Endothelial cell of hepatic sinusoid (primary cell): ENCODE measurements around the gene UFM1.
"Not testable (repeated sequence)": the region's sequence is repeated elsewhere in the genome, so short reads cannot be mapped to it uniquely, and the experiment has no call there.

Source experiments
- in situ Hi-C: cut with HindIII; loops from 2 replicates; pipeline ENCODE4 v1.10.0; 2017; ENCODE audit warnings: low sequenced_read_pairs

Gene UFM1

GRCh38 chr13:38349390-38350113 is at the start of gene UFM1:
Gene UFM1 (plus strand): TSS chr13:38349851. CDS start chr13:38349920, 69 bp downstream.
- in situ Hi-C loops, result no loop called here

- in situ Hi-C loops, result no loop called here
These were observed 48.4 kb upstream of the UFM1 start for GRCh38 chr13:38301236-38301635.

- in situ Hi-C loops, result no loop called here
These were observed 45.8 kb upstream of the UFM1 start for GRCh38 chr13:38303816-38304320.

GRCh38 chr13:38308736-38309135 is 40.9 kb upstream of the UFM1 start:
- in situ Hi-C loops, result no loop called here

GRCh38 chr13:38309397-38309796 is 40.3 kb upstream of the UFM1 start:
- in situ Hi-C loops, result no loop called here

GRCh38 chr13:38311175-38311574 is 38.5 kb upstream of the UFM1 start:
- in situ Hi-C loops, result not testable (repeated sequence)

GRCh38 chr13:38316129-38316528 is 33.5 kb upstream of the UFM1 start:
- in situ Hi-C loops, result no loop called here

GRCh38 chr13:38321654-38322053 is 28.0 kb upstream of the UFM1 start:
- in situ Hi-C loops, result no loop called here

GRCh38 chr13:38325426-38325825 is 24.2 kb upstream of the UFM1 start:
- in situ Hi-C loops, result no loop called here

GRCh38 chr13:38328699-38329098 is 21.0 kb upstream of the UFM1 start:
- in situ Hi-C loops, result no loop called here

GRCh38 chr13:38334845-38335244 is 14.8 kb upstream of the UFM1 start:
- in situ Hi-C loops, result no loop called here

- in situ Hi-C loops, result no loop called here
These were observed 11.6 kb upstream of the UFM1 start for GRCh38 chr13:38338089-38338488.

- in situ Hi-C loops, result no loop called here
These were observed 9.0 kb upstream of the UFM1 start for GRCh38 chr13:38340624-38341023.

GRCh38 chr13:38341149-38341692 is 8.4 kb upstream of the UFM1 start:
- in situ Hi-C loops, result no loop called here

- in situ Hi-C loops, result no loop called here
These were observed 2.9 kb upstream of the UFM1 start for GRCh38 chr13:38346764-38347163.

- in situ Hi-C loops, result no loop called here
These were observed 726 bp upstream of the UFM1 start for GRCh38 chr13:38348861-38349389.

- in situ Hi-C loops, result no loop called here
These were observed 515 bp downstream of the UFM1 start for GRCh38 chr13:38350114-38350617.

GRCh38 chr13:38355595-38356119 is 6.0 kb downstream of the UFM1 start:
- in situ Hi-C loops, result no loop called here

GRCh38 chr13:38358684-38359083 is 9.0 kb downstream of the UFM1 start:
- in situ Hi-C loops, result no loop called here

GRCh38 chr13:38361542-38362262 is 12.1 kb downstream of the UFM1 start:
- in situ Hi-C loops, result no loop called here

- in situ Hi-C loops, result no loop called here
These were observed 13.6 kb downstream of the UFM1 start for GRCh38 chr13:38363219-38363618.
